HG03575 (cell line): ENCODE measurements around the gene NXPH3.

Experiments
- ATAC-seq: cut with Tn5 transposase; IDR thresholded peaks from one replicate; pipeline ENCODE4 v1.9.1; 2021; ENCODE audit not compliant: unreplicated experiment, insufficient number of reproducible peaks, low FRiP score; ENCODE audit errors: extremely low read depth

The NXPH3 gene

GRCh38 chr17:49585422-49586027 lies 9.9 kb downstream of the NXPH3 start:
- ATAC-seq: no peak

- no peak for ATAC-seq
Measured at GRCh38 chr17:49587366-49588073, 11.8 kb downstream of the NXPH3 start.

GRCh38 chr17:49588312-49588711 lies 12.6 kb downstream of the NXPH3 start:
- no peak for ATAC-seq

- ATAC-seq: no peak
Measured at GRCh38 chr17:49588726-49589576, 13.3 kb downstream of the NXPH3 start.

GRCh38 chr17:49589577-49589927 lies 13.9 kb downstream of the NXPH3 start:
- no peak for ATAC-seq

DNA sequence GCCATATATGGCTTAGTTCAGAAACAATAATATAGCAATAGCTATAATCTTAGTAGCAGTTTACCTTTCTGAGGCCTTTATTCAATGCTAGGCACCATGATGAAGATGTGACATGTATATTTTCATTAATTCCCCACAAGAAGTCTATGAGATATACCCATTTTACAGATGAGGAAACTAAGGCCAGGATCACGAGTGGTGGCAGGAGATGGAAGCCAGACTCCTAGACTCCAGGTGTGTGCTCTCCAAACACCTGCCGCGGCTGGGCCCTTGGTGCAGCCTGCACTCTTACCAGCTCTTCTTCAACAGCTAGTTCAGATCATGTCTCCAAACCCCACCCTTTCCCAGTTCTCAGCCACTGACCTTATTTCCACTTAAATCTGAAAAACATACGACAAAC lies 15.2 kb downstream of the NXPH3 start:
- ATAC-seq: no peak

DNA sequence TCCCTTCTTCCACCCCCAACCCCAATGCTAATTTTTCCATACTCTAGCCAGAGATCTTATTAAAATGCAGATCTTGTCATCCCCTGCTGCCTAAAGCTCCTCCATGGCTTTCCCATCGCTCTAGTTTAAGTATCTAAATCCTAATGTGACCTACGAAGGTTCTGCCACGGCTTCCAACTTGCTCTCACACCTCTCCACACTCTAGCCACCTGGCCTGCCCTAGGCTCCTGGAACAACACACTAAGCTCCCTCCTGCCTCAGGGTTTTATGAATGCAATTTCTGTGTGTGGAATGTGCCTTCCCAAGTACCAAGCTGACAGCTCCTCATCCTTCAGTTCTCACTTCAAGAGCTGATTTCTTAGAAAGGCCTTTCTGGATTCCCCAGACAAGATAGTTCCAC lies 16.6 kb downstream of the NXPH3 start:
- ATAC-seq: no peak

DNA sequence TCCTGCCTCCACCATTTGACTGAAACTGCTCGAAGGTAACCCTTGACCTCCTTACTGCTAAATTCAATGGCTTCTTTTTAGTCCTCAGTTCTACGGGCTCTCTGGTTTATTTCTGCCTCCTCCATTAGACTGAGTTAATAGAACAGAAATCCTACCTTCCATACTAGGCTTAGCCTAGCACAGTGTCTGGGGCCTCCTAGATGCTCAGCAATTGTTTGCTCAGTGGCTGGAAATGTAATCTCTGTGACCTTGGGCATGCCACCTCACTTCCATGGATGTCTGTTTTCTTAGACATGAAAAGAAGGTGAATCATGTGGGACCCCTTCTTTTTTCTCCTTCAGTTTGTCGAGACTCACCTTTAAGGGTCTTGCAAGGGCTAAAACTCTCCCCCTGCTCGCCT lies 19.7 kb downstream of the NXPH3 start:
- no peak for ATAC-seq

- ATAC-seq: no peak
Measured at GRCh38 chr17:49595980-49596379, 20.3 kb downstream of the NXPH3 start.

DNA sequence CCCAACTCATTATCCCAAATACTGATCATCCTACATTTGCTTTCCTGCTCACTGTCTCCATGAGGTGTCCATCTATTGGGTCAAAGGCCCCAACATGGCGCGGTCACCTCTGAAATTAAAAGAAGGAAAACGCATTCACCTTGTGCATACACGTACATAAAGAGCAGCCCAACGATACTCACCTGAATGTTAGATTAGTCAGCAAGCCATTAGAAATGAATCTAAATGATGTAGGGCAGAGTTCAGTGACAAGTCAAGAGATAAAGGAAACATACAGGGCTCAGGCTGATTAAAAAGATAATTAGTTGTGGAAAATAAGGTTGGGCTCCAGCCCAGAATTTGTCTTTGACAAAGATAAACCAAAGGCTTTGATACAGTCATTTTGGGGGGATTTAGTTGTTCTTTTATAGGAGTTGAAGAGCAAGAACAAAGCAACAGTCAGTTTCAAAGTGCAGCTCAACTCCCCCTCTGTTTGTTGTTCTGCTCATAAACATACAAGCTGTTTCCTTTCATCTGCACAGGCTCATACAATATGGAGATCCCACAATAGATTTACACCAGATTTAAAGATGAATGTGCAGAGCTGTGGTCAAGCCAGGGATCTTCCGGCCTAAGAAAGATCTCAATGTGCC lies 21.1 kb downstream of the NXPH3 start:
- ATAC-seq: no peak

DNA sequence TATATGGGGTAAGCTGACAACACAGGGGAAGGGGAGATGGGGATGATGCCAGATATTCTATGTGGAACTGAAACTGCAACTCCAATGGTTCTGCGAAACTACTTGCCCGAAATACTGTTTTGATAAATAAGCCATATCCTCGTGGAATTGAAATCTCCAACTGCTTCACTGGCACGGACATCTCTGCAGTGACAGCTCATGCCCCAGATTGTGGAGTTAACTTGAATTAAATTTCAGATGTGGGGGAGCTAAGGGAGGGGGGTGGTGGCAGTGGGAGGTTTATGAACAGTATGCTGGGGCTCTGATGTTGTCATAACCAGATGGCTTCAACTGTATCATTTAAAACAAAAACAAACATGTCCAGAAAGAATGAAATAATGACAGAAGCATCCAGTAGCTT lies 21.8 kb downstream of the NXPH3 start:
- ATAC-seq: no peak

- no peak for ATAC-seq
Measured at GRCh38 chr17:49597928-49598655, 22.4 kb downstream of the NXPH3 start.

DNA sequence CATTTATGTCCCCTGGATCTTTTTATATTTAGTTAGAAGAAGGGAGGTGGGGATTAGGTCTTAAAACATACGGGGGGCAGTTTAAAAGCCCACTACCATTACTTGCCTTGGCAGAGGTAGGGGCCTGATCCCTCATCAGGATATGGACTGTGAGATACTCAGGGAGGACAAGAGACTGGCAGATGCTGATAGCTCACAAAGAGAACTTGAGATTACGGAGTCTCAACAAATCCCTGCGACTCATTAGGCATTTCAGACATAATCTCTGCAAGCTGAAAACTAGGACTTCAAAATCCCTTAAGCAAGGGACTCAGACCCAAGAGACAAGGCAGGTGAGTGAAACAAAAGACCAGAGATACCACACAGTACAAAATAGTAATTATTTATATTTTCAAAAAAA lies 23.2 kb downstream of the NXPH3 start:
- ATAC-seq: no peak

DNA sequence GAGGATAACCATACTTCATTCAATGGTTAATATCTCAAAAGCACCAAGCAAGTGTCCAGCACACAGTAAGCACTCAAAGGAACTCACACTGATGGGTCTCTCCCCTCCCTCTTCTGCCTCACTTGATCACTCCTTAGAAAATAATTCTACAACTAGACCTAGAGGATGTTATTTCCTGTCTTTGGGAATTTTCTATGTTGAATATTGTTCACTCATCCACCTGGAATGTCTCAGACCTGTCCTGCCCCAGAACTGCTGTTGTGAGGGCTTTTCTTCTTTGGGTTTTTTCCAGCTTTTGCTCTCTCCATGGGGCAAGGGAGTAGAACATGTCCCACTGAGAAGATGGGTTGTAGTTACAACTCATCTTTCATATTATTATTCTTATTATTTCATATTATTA lies 25.3 kb downstream of the NXPH3 start:
- ATAC-seq: no peak

GRCh38 chr17:49602783-49603182 lies 27.1 kb downstream of the NXPH3 start:
- no peak for ATAC-seq

DNA sequence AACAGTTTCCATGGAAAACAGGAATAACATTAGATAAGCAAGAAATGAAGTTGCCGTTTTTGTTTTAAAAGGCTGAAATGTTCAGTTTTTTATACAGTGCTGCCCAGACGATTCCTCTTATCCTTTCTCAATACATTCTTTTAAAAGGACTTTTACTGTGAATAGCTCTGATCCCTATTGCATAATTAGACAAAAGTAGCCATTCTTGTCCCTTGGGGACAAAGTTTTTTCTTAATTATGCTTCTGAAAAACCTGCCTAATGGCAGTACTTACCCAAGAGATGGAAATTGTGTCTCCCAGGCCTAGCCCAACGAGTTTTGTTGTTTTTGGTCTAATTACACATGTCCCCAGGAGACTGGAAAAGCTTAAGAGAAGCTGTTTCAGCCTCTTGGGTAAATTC lies 27.6 kb downstream of the NXPH3 start:
- ATAC-seq: no peak

GRCh38 chr17:49603720-49604119 lies 28.0 kb downstream of the NXPH3 start:
- ATAC-seq: no peak

DNA sequence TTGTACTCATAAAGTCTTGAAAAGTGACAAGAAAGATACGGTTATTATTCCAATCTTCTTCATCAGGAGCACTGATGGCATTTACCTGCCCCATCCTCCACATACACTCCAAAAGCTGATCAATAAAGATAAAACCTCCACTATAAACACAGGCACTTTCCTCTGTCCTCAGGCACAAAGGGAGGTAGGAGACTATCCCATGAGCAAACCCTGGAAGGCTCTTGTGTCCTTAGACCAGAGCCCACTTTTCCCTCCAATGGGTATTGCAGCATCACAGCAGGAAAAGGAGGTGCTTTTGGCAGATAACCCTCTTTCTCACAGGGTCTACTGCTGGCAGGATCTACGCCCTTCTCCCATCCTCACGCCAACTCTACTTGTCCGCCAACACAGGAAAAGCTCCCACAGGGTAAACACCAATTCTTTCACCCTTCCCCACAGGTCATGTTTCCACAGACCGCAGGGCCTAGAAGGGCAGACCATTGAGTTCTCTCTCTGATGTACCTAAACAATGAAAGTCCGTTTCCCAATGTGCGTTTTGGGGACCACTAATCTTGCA lies 28.7 kb downstream of the NXPH3 start:
- no peak for ATAC-seq
